Glomerular endothelial cell (primary cell): ENCODE data around the gene RCOR2. TPM values are rescaled to one million over a fixed set of nuclear protein-coding genes. Genes with fewer than 3 reads are reported as not detected.
A peak's percentile ranks its signal among the peaks of the same experiment; 100 is the strongest.
"Not testable (repeated sequence)": the region's sequence is repeated elsewhere in the genome, so short reads cannot be mapped to it uniquely, and the experiment has no call there.

ENCODE experiments used
- DNase-seq: peaks from one replicate; pipeline ENCODE4 v3.0.0-alpha.2; 2011; ENCODE audit warnings: low read depth, low spot score; ENCODE audit errors: extremely low read depth
- total RNA-seq: library from RNA; depleted of rRNA; stranded (reverse); fragments of >200 nt; gene quantifications from 2 replicates; pipeline ENCODE4 v1.2.3, GENCODE V29; 2015

RCOR2 gene
- total RNA-seq, 1 donor from 2014 or later: 1.1 TPM

GRCh38 chr11:63882555-63883242 lies 34.3 kb downstream of the RCOR2 start:
- DNase-seq: no peak

- DNase-seq: no peak
Measured at GRCh38 chr11:63880403-63880790, 36.6 kb downstream of the RCOR2 start.

- no peak for DNase-seq
Measured at GRCh38 chr11:63879598-63880402, 37.2 kb downstream of the RCOR2 start.

- DNase-seq: no peak
Measured at GRCh38 chr11:63877658-63878241, 39.2 kb downstream of the RCOR2 start.

GRCh38 chr11:63876616-63877015 lies 40.3 kb downstream of the RCOR2 start:
- no peak for DNase-seq

GRCh38 chr11:63875506-63876065 lies 41.4 kb downstream of the RCOR2 start:
- DNase-seq: no peak

- no peak for DNase-seq
Measured at GRCh38 chr11:63874511-63874910, 42.5 kb downstream of the RCOR2 start.

- no peak for DNase-seq
Measured at GRCh38 chr11:63873311-63873710, 43.7 kb downstream of the RCOR2 start.

GRCh38 chr11:63872800-63873197 lies 44.2 kb downstream of the RCOR2 start:
- DNase-seq: no peak

- peak; percentile 75 for DNase-seq
Measured at GRCh38 chr11:63871962-63872799, 44.8 kb downstream of the RCOR2 start.

- no peak for DNase-seq
Measured at GRCh38 chr11:63870351-63871140, 46.4 kb downstream of the RCOR2 start.

GRCh38 chr11:63869683-63870082 lies 47.3 kb downstream of the RCOR2 start:
- no peak for DNase-seq

GRCh38 chr11:63869171-63869591 lies 47.8 kb downstream of the RCOR2 start:
- no peak for DNase-seq

- DNase-seq: no peak
Measured at GRCh38 chr11:63868399-63869064, 48.4 kb downstream of the RCOR2 start.

- no peak for DNase-seq
Measured at GRCh38 chr11:63867511-63867910, 49.5 kb downstream of the RCOR2 start.

GRCh38 chr11:63866211-63866610 lies 50.8 kb downstream of the RCOR2 start:
- no peak for DNase-seq

- DNase-seq: not testable (repeated sequence)
Measured at GRCh38 chr11:63863620-63864019, 53.3 kb downstream of the RCOR2 start.

GRCh38 chr11:63862923-63863322 lies 54.0 kb downstream of the RCOR2 start:
- DNase-seq: no peak
